ENCODE measurements around the gene NEK8. TPM values are rescaled to one million over a fixed set of nuclear protein-coding genes. Genes with fewer than 3 reads are reported as not detected.

The NEK8 gene
- polyA plus RNA-seq, 1 donor from 2014 or later: 1.5 TPM

DNA sequence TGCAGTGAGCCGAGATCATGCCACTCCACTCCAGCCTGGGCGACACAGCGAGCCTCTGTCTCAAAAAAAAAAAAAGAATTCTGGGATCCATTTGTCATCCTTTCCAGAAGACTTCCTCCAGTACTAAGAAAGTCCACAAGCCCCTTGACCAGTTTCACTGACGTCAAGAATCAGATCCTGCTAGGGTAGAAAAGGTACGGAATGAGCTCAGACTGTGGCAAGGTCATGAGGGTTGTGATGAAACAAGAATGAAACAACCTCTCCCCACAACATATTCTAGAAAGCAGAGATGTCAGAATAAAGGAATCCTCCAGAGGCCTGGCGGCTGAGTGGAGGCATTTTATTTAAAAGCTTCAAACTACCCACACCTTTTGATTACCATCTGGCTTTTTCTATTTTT, 45.1 kb downstream of the NEK8 start:
- Histone ChIP-seq H3K4me3 (ENCODE audit: low read length) (no peak overlapping the region), H3K9me2 (ENCODE audit: insufficient read depth, low read length) (no peaks in the 10 kb centered on the region), H3K36me3 (ENCODE audit: insufficient read depth, low read length) (no peaks in the 10 kb centered on the region), H3K79me2 (replicated peaks; ENCODE audit: insufficient read depth, low read length) (peaks cover 19% of the 10 kb centered on the region), H3F3A (ENCODE audit: insufficient read depth, low read length, poor library complexity, severe bottlenecking) (no peaks in the 10 kb centered on the region), H4K20me1 (ENCODE audit: insufficient read depth) (no peaks in the 10 kb centered on the region), H3K27me3 (ENCODE audit: insufficient read depth, low read depth, low read length) (no peaks in the 10 kb centered on the region), H3K4me2 (ENCODE audit: low read length) (no peak overlapping the region), H3K27ac (ENCODE audit: low read length) (peak overlapping the region; percentile 47), H2AFZ (ENCODE audit: low read depth, low read length) (no peak overlapping the region), H3K9ac (ENCODE audit: low read length) (no peak overlapping the region), H3K9me3 (ENCODE audit: low read length) (no peaks in the 10 kb centered on the region)
- TF ChIP-seq POLR2AphosphoS5 (IDR thresholded peaks at IDR 0.05) (no peak), EP300 (conservative IDR thresholded peaks at IDR 0.05; ENCODE audit: poor library complexity, severe bottlenecking) (no peak), RAD21 (conservative IDR thresholded peaks at IDR 0.05) (no peak), EZH2 (IDR thresholded peaks at IDR 0.05; ENCODE audit: borderline replicate concordance, insufficient read depth, low read length, poor library complexity, severe bottlenecking) (no peak), CTCF (IDR thresholded peaks at IDR 0.05; ENCODE audit: poor library complexity, severe bottlenecking) (no peak), SMC3 (conservative IDR thresholded peaks at IDR 0.05; ENCODE audit: poor library complexity) (no peak), MXI1 (conservative IDR thresholded peaks at IDR 0.05; ENCODE audit: poor library complexity, severe bottlenecking) (no peak), TAF1 (IDR thresholded peaks at IDR 0.05; ENCODE audit: low read depth) (no peak)
- TF ChIP-seq, protein P1, sequence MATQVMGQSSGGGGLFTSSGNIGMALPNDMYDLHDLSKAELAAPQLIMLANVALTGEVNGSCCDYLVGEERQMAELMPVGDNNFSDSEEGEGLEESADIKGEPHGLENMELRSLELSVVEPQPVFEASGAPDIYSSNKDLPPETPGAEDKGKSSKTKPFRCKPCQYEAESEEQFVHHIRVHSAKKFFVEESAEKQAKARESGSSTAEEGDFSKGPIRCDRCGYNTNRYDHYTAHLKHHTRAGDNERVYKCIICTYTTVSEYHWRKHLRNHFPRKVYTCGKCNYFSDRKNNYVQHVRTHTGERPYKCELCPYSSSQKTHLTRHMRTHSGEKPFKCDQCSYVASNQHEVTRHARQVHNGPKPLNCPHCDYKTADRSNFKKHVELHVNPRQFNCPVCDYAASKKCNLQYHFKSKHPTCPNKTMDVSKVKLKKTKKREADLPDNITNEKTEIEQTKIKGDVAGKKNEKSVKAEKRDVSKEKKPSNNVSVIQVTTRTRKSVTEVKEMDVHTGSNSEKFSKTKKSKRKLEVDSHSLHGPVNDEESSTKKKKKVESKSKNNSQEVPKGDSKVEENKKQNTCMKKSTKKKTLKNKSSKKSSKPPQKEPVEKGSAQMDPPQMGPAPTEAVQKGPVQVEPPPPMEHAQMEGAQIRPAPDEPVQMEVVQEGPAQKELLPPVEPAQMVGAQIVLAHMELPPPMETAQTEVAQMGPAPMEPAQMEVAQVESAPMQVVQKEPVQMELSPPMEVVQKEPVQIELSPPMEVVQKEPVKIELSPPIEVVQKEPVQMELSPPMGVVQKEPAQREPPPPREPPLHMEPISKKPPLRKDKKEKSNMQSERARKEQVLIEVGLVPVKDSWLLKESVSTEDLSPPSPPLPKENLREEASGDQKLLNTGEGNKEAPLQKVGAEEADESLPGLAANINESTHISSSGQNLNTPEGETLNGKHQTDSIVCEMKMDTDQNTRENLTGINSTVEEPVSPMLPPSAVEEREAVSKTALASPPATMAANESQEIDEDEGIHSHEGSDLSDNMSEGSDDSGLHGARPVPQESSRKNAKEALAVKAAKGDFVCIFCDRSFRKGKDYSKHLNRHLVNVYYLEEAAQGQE (IDR thresholded peaks at IDR 0.05; ENCODE audit: borderline replicate concordance): no peak

GRCh38 chr17:28774206-28774605, 45.6 kb downstream of the NEK8 start:
- Histone ChIP-seq H2AFZ (ENCODE audit: low read depth, low read length) (no peak overlapping the region), H3K27me3 (ENCODE audit: insufficient read depth, low read depth, low read length) (no peaks in the 10 kb centered on the region), H3K9ac (ENCODE audit: low read length) (no peak overlapping the region), H4K20me1 (ENCODE audit: insufficient read depth) (peaks cover 3% of the 10 kb centered on the region), H3K27ac (ENCODE audit: low read length) (peak overlapping the region; percentile 47), H3K9me2 (ENCODE audit: insufficient read depth, low read length) (no peaks in the 10 kb centered on the region), H3K4me3 (ENCODE audit: low read length) (no peak overlapping the region), H3K9me3 (ENCODE audit: low read length) (no peaks in the 10 kb centered on the region), H3K36me3 (ENCODE audit: insufficient read depth, low read length) (peaks cover 3% of the 10 kb centered on the region), H3F3A (ENCODE audit: insufficient read depth, low read length, poor library complexity, severe bottlenecking) (no peaks in the 10 kb centered on the region), H3K4me2 (ENCODE audit: low read length) (no peak overlapping the region), H3K79me2 (replicated peaks; ENCODE audit: insufficient read depth, low read length) (peaks cover 23% of the 10 kb centered on the region)
- TF ChIP-seq POLR2AphosphoS5 (IDR thresholded peaks at IDR 0.05) (no peak), SMC3 (conservative IDR thresholded peaks at IDR 0.05; ENCODE audit: poor library complexity) (no peak), MXI1 (conservative IDR thresholded peaks at IDR 0.05; ENCODE audit: poor library complexity, severe bottlenecking) (no peak), RAD21 (conservative IDR thresholded peaks at IDR 0.05) (no peak), CTCF (IDR thresholded peaks at IDR 0.05; ENCODE audit: poor library complexity, severe bottlenecking) (no peak), EP300 (conservative IDR thresholded peaks at IDR 0.05; ENCODE audit: poor library complexity, severe bottlenecking) (no peak), TAF1 (IDR thresholded peaks at IDR 0.05; ENCODE audit: low read depth) (no peak), EZH2 (IDR thresholded peaks at IDR 0.05; ENCODE audit: borderline replicate concordance, insufficient read depth, low read length, poor library complexity, severe bottlenecking) (no peak)
- TF ChIP-seq, protein P1 (IDR thresholded peaks at IDR 0.05; ENCODE audit: borderline replicate concordance): no peak
